Measurements from ENCODE around the gene PLPPR3. TPM values are rescaled to one million over a fixed set of nuclear protein-coding genes. Genes with fewer than 3 reads are reported as not detected.

PLPPR3 gene
- total RNA-seq, 1 donor from 2014 or later = 0.75 TPM

DNA sequence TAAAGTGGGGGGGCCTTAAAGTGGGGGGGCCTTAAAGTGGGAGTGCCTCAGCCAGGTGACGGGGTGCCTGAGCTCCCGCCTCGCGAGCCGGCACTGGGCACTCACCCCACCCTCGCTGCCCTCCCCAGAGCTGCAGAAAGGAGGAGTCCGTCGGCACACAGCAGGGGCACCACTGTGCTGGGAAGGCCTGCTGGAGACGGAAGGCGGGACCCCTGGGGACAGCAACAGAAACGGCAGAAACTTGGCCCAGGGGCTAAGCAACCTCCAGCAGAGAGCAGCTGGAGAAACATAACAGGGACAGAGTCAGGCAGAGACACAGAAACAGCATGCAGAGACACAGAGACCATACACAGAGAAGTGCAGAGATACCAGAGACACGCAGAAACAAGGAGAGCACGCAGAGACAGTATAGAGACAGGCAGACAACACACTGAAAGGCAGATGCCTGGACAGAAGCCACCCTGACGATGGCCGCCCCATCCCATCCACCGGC is 45.6 kb upstream of the PLPPR3 start:
- no peak overlapping the region for H3K4me3 ChIP-seq (ENCODE audit: low read depth, low read length)
- TF ChIP-seq, protein P1, sequence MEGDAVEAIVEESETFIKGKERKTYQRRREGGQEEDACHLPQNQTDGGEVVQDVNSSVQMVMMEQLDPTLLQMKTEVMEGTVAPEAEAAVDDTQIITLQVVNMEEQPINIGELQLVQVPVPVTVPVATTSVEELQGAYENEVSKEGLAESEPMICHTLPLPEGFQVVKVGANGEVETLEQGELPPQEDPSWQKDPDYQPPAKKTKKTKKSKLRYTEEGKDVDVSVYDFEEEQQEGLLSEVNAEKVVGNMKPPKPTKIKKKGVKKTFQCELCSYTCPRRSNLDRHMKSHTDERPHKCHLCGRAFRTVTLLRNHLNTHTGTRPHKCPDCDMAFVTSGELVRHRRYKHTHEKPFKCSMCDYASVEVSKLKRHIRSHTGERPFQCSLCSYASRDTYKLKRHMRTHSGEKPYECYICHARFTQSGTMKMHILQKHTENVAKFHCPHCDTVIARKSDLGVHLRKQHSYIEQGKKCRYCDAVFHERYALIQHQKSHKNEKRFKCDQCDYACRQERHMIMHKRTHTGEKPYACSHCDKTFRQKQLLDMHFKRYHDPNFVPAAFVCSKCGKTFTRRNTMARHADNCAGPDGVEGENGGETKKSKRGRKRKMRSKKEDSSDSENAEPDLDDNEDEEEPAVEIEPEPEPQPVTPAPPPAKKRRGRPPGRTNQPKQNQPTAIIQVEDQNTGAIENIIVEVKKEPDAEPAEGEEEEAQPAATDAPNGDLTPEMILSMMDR (conservative IDR thresholded peaks at IDR 0.05; ENCODE audit: low read depth, low read length) = no peak
- no peak for DNase-seq (ENCODE audit: low read depth)

DNA sequence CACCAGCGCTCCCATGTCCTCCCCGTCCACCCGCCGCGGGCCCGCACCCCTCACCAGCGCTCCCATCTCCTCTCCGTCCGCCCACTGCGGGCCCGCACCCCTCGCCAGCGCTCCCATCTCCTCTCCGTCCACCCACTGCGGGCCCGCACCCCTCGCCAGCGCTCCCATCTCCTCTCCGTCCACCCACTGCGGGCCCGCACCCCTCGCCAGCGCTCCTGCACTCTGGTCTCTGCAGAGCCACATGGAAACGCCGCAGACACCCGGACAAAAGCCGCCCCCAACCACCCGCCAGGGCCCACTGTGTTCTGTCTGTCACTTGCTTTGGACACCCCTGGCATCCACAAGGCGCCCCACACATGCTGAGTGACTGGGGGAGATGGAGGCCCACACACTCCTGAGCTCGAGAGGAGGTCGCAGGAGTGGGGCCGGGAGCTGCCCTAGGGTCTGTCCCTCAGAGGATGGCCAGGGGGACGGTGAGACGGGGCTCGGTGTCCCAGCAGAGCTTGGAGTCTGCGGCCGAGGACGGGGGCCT is 45.1 kb upstream of the PLPPR3 start:
- TF ChIP-seq, protein P1 (conservative IDR thresholded peaks at IDR 0.05; ENCODE audit: low read depth, low read length) = no peak
- H3K4me3 ChIP-seq (ENCODE audit: low read depth, low read length) = no peak overlapping the region
- DNase-seq (ENCODE audit: low read depth) = no peak

DNA sequence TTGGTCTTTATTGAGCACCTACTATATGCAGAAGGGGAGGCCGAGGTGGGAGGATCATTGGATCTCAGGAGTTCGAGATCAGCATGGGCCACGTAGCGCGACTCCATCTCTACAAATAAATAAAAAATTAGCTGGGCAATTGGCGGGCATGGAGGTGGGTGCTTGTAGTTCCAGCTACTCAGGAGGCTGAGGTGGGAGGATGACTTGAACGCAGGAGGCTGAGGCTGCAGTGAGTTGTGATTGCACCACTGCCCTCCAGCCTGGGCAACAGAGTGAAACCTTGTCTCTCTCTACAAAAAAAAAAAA is 41.5 kb upstream of the PLPPR3 start:
- DNase-seq (ENCODE audit: low read depth) = no peak
- H3K4me3 ChIP-seq (ENCODE audit: low read depth, low read length) = no peak overlapping the region
- TF ChIP-seq, protein P1 (conservative IDR thresholded peaks at IDR 0.05; ENCODE audit: low read depth, low read length) = no peak

DNA sequence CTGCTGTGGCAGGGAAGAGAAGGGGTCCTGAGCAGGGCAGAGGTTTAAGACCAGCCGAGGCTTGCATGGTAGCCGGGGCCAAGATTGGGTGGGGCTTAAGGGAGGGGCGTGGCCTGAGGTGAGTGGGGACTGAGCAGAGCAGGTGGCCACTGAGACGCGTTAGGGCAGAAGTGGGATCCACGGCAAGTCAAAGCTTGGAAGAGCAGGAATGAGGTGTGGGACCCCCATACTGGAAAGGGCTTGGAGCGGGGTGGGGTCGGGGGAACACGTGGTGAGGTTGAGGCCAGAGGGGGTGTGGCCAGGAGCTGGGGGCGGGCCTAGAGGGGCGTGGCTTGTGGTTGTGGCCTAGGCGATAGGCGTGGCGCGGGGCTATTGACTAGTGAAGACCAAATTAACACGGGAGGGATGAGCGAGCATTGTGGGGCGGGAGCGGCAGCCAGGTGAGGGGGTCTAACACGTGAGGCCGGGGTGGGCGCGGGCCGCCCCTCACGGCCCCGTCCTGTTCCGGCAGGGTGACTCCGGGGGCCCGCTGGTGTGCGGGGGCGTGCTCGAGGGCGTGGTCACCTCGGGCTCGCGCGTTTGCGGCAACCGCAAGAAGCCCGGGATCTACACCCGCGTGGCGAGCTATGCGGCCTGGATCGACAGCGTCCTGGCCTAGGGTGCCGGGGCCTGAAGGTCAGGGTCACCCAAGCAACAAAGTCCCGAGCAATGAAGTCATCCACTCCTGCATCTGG is 41.0 kb upstream of the PLPPR3 start:
- DNase-seq (ENCODE audit: low read depth) = no peak
- H3K4me3 ChIP-seq (ENCODE audit: low read depth, low read length) = no peak overlapping the region
- TF ChIP-seq, protein P1 (conservative IDR thresholded peaks at IDR 0.05; ENCODE audit: low read depth, low read length) = no peak

- DNase-seq (ENCODE audit: low read depth) = no peak
- H3K4me3 ChIP-seq (ENCODE audit: low read depth, low read length) = no peak overlapping the region
- TF ChIP-seq, protein P1 (conservative IDR thresholded peaks at IDR 0.05; ENCODE audit: low read depth, low read length) = no peak
Measured at GRCh38 chr19:861756-862580, 40.2 kb upstream of the PLPPR3 start.

DNA sequence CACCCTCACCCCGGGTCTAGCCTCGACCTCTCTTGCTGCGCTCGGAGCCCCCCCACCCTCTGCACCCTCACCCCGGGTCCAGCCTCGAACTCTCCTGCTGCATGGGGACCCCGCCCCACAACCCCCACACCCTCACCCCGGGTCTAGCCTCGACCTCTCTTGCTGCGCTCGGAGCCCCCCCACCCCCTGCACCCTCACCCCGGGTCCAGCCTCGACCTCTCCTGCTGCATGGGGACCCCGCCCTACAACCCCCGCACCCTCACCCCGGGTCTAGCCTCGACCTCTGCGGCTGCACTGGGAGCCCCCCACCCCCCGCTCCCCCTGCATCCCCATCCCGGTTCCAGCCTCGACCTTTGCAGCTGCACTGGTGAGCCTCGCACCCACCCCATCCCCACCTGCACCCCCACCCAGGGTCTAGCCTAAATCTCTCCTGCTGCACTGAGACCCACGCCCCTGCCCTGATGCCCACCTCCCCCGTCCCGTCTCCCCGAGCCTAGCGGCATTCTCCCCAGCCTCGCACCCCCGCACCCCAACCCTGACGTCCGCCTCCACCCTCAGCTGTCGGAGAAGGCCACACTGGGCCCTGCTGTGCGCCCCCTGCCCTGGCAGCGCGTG is 39.5 kb upstream of the PLPPR3 start:
- H3K4me3 ChIP-seq (ENCODE audit: low read depth, low read length) = no peak overlapping the region
- no peak for DNase-seq (ENCODE audit: low read depth)
- TF ChIP-seq, protein P1 (conservative IDR thresholded peaks at IDR 0.05; ENCODE audit: low read depth, low read length) = no peak

Data from epithelial cell of proximal tubule (primary cell).